ENCODE measurements around the gene PACSIN2. TPM values are rescaled to one million over a fixed set of nuclear protein-coding genes. Genes with fewer than 3 reads are reported as not detected.

The PACSIN2 gene
- total RNA-seq, 3 donors from 2014 or later = 43.8 to 82.7 (median 72.4) TPM

- Histone ChIP-seq H3K4me3 (peak overlapping the region in 2 of 3 donors; percentile 14 to 40), H3K27me3 (no peaks in the 10 kb centered on the region), H3K36me3 (no peaks in the 10 kb centered on the region), H3K27ac (peak overlapping the region; percentile 34 to 72), H3K9me3 (no peaks in the 10 kb centered on the region), H3K4me1 (peaks cover 11 to 13% of the 10 kb centered on the region in 2 donors)
- intact Hi-C loops (cut with DNase I; ENCODE audit: low total_unique reads) = no loop called here
- no peak for DNase-seq (ENCODE audit: low spot score in 2 of 2)
- TF ChIP-seq CTCF (IDR thresholded peaks at IDR 0.05) (no peak), POLR2A (IDR thresholded peaks at IDR 0.05) (no peak)
Measured at GRCh38 chr22:42958937-42959336, 56.0 kb downstream of the PACSIN2 start.

- Histone ChIP-seq H3K27me3 (no peaks in the 10 kb centered on the region), H3K27ac (peak overlapping the region in 1 of 2 donors; percentile 6), H3K4me1 (peaks cover 11 to 12% of the 10 kb centered on the region in 2 donors), H3K9me3 (no peaks in the 10 kb centered on the region), H3K36me3 (no peaks in the 10 kb centered on the region), H3K4me3 (peak overlapping the region in 1 of 3 donors; percentile 21)
- DNase-seq (ENCODE audit: low spot score in 2 of 2) = no peak
- intact Hi-C loops (cut with DNase I; ENCODE audit: low total_unique reads) = no loop called here
- TF ChIP-seq POLR2A (IDR thresholded peaks at IDR 0.05) (no peak), POLR2AphosphoS5 (IDR thresholded peaks at IDR 0.05) (no peak), CTCF (IDR thresholded peaks at IDR 0.05) (no peak)
Measured at GRCh38 chr22:42957958-42958357, 57.0 kb downstream of the PACSIN2 start.

- no peak for TF ChIP-seq POLR2A (IDR thresholded peaks at IDR 0.05)
- TF ChIP-seq CTCF (IDR thresholded peaks at IDR 0.05) = no peak
- TF ChIP-seq POLR2AphosphoS5 (IDR thresholded peaks at IDR 0.05) = no peak
- intact Hi-C loops (cut with DNase I; ENCODE audit: low total_unique reads) = no loop called here
- Histone ChIP-seq H3K27ac (peak overlapping the region in 1 of 2 donors; percentile 27), H3K27me3 (no peaks in the 10 kb centered on the region), H3K9me3 (no peaks in the 10 kb centered on the region), H3K4me1 (peaks cover 8 to 11% of the 10 kb centered on the region in 2 donors), H3K4me3 (peak overlapping the region in 1 of 3 donors; percentile 21), H3K36me3 (no peaks in the 10 kb centered on the region)
- no peak for DNase-seq (ENCODE audit: low spot score in 2 of 2)
Measured at GRCh38 chr22:42957544-42957943, 57.4 kb downstream of the PACSIN2 start.

GRCh38 chr22:42955848-42956247, 59.1 kb downstream of the PACSIN2 start:
- H3K36me3 ChIP-seq = no peaks in the 10 kb centered on the region

More at GRCh38 chr22:42955848-42956247, 59.1 kb downstream of the PACSIN2 start:
- DNase-seq (ENCODE audit: low spot score in 2 of 2) = no peak
- H3K4me3 ChIP-seq = no peak overlapping the region
- TF ChIP-seq CTCF (IDR thresholded peaks at IDR 0.05) = no peak
- TF ChIP-seq POLR2AphosphoS5 (IDR thresholded peaks at IDR 0.05) = no peak
- H3K27ac ChIP-seq = peak overlapping the region; percentile 9 to 44
- H3K27me3 ChIP-seq = no peaks in the 10 kb centered on the region
- intact Hi-C loops (cut with DNase I; ENCODE audit: low total_unique reads) = no loop called here
- peaks cover 0 to 11% of the 10 kb centered on the region in 2 donors for H3K4me1 ChIP-seq
- H3K9me3 ChIP-seq = no peaks in the 10 kb centered on the region

Data from breast epithelium (tissue), 4 donors.